GM23338 (cell line): ENCODE data around the gene PLCG2. TPM values are rescaled to one million over a fixed set of nuclear protein-coding genes. Genes with fewer than 3 reads are reported as not detected.

Source experiments
- ATAC-seq: fragments of 200-7000 bp; cut with Tn5 transposase; 3 replicates; pipeline ENCODE4 v1.9.1; 2020
- DNase-seq: peaks from one replicate; pipeline ENCODE4 v3.0.0-alpha.2; 2015; ENCODE audit warnings: low spot score
- H2AFZ ChIP-seq: fragments of 200-600 bp; sonication (generic); 2 replicates; pipeline ENCODE4 v1.8.0; 2016; ENCODE audit warnings: antibody characterized with exemption, mild to moderate bottlenecking, moderate library complexity
- H3F3A ChIP-seq: fragments of 200-600 bp; sonication (generic); replicated peaks from 2 replicates; pipeline ENCODE4 v1.8.0; 2017; ENCODE audit warnings: antibody characterized with exemption, mixed run types, low read depth
- H3K27ac ChIP-seq: fragments of 200-600 bp; sonication (generic); 2 replicates; pipeline ENCODE4 v1.6.1; 2016; ENCODE audit warnings: low read depth
- H3K27me3 ChIP-seq: fragments of 200-600 bp; sonication (generic); 2 replicates; pipeline ENCODE4 v1.8.0; 2016; ENCODE audit warnings: mild to moderate bottlenecking, mixed run types, moderate library complexity; ENCODE audit not compliant: insufficient read depth
- H3K36me3 ChIP-seq: fragments of 200-600 bp; sonication (generic); 2 replicates; pipeline ENCODE4 v1.8.0; 2016; ENCODE audit warnings: mild to moderate bottlenecking; ENCODE audit not compliant: insufficient read depth
- H3K4me1 ChIP-seq: fragments of 200-600 bp; sonication (generic); 2 replicates; pipeline ENCODE4 v1.8.0; 2016; ENCODE audit warnings: mild to moderate bottlenecking, moderate library complexity; ENCODE audit not compliant: insufficient read depth
- H3K4me2 ChIP-seq: fragments of 200-600 bp; sonication (generic); 2 replicates; pipeline ENCODE4 v1.7.1; 2017; ENCODE audit warnings: mixed run types
- H3K4me3 ChIP-seq: fragments of 200-600 bp; sonication (generic); 2 replicates; pipeline ENCODE4 v1.6.1; 2016; ENCODE audit warnings: mixed run types
- H3K79me2 ChIP-seq: fragments of 200-600 bp; sonication (generic); replicated peaks from 2 replicates; pipeline ENCODE4 v1.8.0; 2017; ENCODE audit warnings: mild to moderate bottlenecking; ENCODE audit not compliant: insufficient read depth
- H3K9me2 ChIP-seq: fragments of 200-600 bp; sonication (generic); 2 replicates; pipeline ENCODE4 v1.8.0; 2017; ENCODE audit not compliant: insufficient read depth
- H4K20me1 ChIP-seq: fragments of 200-600 bp; sonication (generic); replicated peaks from 2 replicates; pipeline ENCODE4 v1.8.0; 2017; ENCODE audit warnings: mild to moderate bottlenecking; ENCODE audit not compliant: insufficient read depth
- H3K27ac Mint-ChIP-seq: 2 replicates; pipeline ENCODE4 v1.8.0; 2020; ENCODE audit warnings: inconsistent platforms, mild to moderate bottlenecking, moderate library complexity, mixed read lengths
- H3K27me3 Mint-ChIP-seq: 3 replicates; pipeline ENCODE4 v1.8.0; 2022; ENCODE audit warnings: low read depth, mild to moderate bottlenecking, moderate library complexity, mixed read lengths, inconsistent platforms; ENCODE audit not compliant: insufficient read depth, poor library complexity
- H3K36me3 Mint-ChIP-seq: 3 replicates; pipeline ENCODE4 v1.8.0; 2021; ENCODE audit warnings: low read depth, mild to moderate bottlenecking, inconsistent platforms, moderate library complexity, mixed read lengths
- H3K4me1 Mint-ChIP-seq: 3 replicates; pipeline ENCODE4 v1.8.0; 2020; ENCODE audit warnings: mild to moderate bottlenecking, inconsistent platforms, mixed read lengths
- H3K4me3 Mint-ChIP-seq: 3 replicates; pipeline ENCODE4 v1.8.0; 2021; ENCODE audit warnings: moderate library complexity, mild to moderate bottlenecking, inconsistent platforms, mixed read lengths
- H3K9me3 Mint-ChIP-seq: 3 replicates; pipeline ENCODE4 v1.8.0; 2020; ENCODE audit warnings: moderate library complexity, mild to moderate bottlenecking, inconsistent platforms, mixed read lengths
- CREB1 ChIP-seq: fragments of 250-450 bp; sonication (Bioruptor Pico); IDR thresholded peaks from 2 replicates; pipeline ENCODE4 v1.5.0; 2020; ENCODE audit warnings: low read depth, mild to moderate bottlenecking, moderate library complexity
- CTCF ChIP-seq, 2 experiments: fragments of 200-600 bp in 1 of 2; sonication (generic) in 1 of 2; conservative IDR thresholded peaks; 2 replicates each; pipeline versions ENCODE4 v1.5.1 to v1.6.1; 2016 to 2017; ENCODE audit warnings: antibody characterized with exemption in 2 of 2, low read depth in 2 of 2, mild to moderate bottlenecking in 2 of 2, moderate library complexity in 1 of 2
- ETS1 ChIP-seq: IDR thresholded peaks from 2 replicates; pipeline ENCODE4 v1.6.1; 2016; ENCODE audit warnings: antibody characterized with exemption
- EZH2 ChIP-seq: fragments of 200-600 bp; sonication (generic); IDR thresholded peaks from one replicate; pipeline ENCODE4 v1.8.0; 2017; ENCODE audit warnings: antibody characterized with exemption, mild to moderate bottlenecking, low read depth; ENCODE audit not compliant: unreplicated experiment
- EZH2phosphoT487 ChIP-seq: fragments of 200-600 bp; sonication (generic); IDR thresholded peaks from one replicate; pipeline ENCODE4 v1.8.1; 2018; ENCODE audit warnings: antibody characterized with exemption; ENCODE audit not compliant: unreplicated experiment
- JUNB ChIP-seq: IDR thresholded peaks from one replicate; pipeline ENCODE4 v1.6.1; 2016; ENCODE audit warnings: antibody characterized with exemption; ENCODE audit not compliant: unreplicated experiment
- NANOG ChIP-seq: IDR thresholded peaks from 2 replicates; pipeline ENCODE4 v1.6.1; 2016; ENCODE audit warnings: antibody characterized with exemption, borderline replicate concordance
- POLR2AphosphoS5 ChIP-seq: IDR thresholded peaks from 2 replicates; pipeline ENCODE4 v1.6.1; 2016; ENCODE audit warnings: antibody characterized with exemption, low read depth
- REST ChIP-seq: IDR thresholded peaks from one replicate; pipeline ENCODE4 v1.6.1; 2018; ENCODE audit warnings: antibody characterized with exemption; ENCODE audit not compliant: unreplicated experiment
- STAT1 ChIP-seq: IDR thresholded peaks from one replicate; pipeline ENCODE4 v1.6.1; 2016; ENCODE audit warnings: antibody characterized with exemption; ENCODE audit not compliant: unreplicated experiment
- ZNF114 ChIP-seq: fragments of 250-450 bp; sonication (Bioruptor Pico); IDR thresholded peaks from 2 replicates; pipeline ENCODE4 v1.5.0; 2020; ENCODE audit warnings: mild to moderate bottlenecking, moderate library complexity
- polyA plus RNA-seq: library from polyadenylated mRNA; unstranded; fragments of >200 nt; fragmentation: Nextera tagmentation; extraction: Ambion mirVana; gene quantifications from 2 replicates; pipeline ENCODE4 v1.2.1, GENCODE V29; 2016
- total RNA-seq: library from RNA; depleted of rRNA; stranded (reverse); fragments of >200 nt; shearing (Covaris generic); gene quantifications from 2 replicates; pipeline ENCODE4 v1.2.3, GENCODE V29; 2014

Gene PLCG2
- total and polyA plus RNA-seq, 2 experiments from 2014 or later, result 2.4 to 5.9 TPM

GRCh38 chr16:81733295-81733694 lies 45.8 kb upstream of the PLCG2 start (continued):
- TF ChIP-seq REST (no peak), POLR2AphosphoS5 (no peak), CREB1 (no peak), NANOG (no peak), EZH2phosphoT487 (no peak), EZH2 (no peak)

GRCh38 chr16:81734632-81735434 lies 44.3 kb upstream of the PLCG2 start:
- Histone ChIP-seq H2AFZ (no peak overlapping the region), H3K79me2 (no peaks in the 10 kb centered on the region), H3K4me2 (no peak overlapping the region), H3K4me3 (no peak overlapping the region), H3K36me3 (no peaks in the 10 kb centered on the region), H4K20me1 (no peaks in the 10 kb centered on the region), H3K9me2 (0 out of 2 replicates have a peak, but pooled peaks cover 9% of the 10 kb centered on the region), H3K27ac (no peak overlapping the region), H3K4me1 (peaks cover 16% of the 10 kb centered on the region), H3K27me3 (no peaks in the 10 kb centered on the region), H3F3A (peaks cover 2% of the 10 kb centered on the region; the same call in 1 of the 2 replicates)
- Mint-ChIP-seq H3K27me3 (peaks cover 10% of the 10 kb centered on the region), H3K36me3 (no peaks in the 10 kb centered on the region), H3K4me3 (no peak overlapping the region), H3K9me3 (peaks cover 3% of the 10 kb centered on the region; the same call in 2 of the 3 replicates), H3K4me1 (peaks cover 23% of the 10 kb centered on the region), H3K27ac (no peak overlapping the region)
- DNase-seq (no peak), ATAC-seq (no peak)
- TF ChIP-seq ZNF114 (CRISPR knock-in tag) (no peak), EZH2phosphoT487 (no peak), ETS1 (no peak), JUNB (no peak), CREB1 (no peak), REST (no peak), CTCF (conservative IDR thresholded peaks at IDR 0.05; ENCODE audit: low read depth in 2 of 2) (no peak), NANOG (no peak), STAT1 (no peak)
